ENCODE data around the gene SLC24A3.

Gene SLC24A3

DNA sequence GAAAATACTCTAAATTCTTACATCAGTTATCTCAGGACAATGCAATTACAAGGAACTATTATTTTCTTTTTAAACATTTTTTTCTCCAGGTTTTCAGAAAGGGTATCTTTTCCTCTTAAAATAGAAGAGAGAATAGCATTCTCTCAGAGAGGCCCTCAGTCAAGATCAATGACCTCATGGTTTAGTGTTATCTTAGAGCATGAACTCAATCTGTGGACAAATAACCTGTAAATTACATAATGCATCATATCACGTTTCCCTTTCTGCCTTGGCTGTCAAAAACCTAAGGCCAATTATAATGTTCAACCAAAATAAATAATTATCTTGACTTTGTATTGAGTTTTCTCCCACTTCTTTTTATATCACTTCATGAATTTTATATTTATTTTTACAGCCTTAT, 202.2 kb downstream of the SLC24A3 start:
- Histone ChIP-seq H3K27ac (ENCODE audit: low read depth, low read length) (no peak overlapping the region), H3K4me1 (ENCODE audit: insufficient read depth, low read length) (no peaks in the 10 kb centered on the region; the same call in 1 of the 2 replicates), H3K36me3 (ENCODE audit: insufficient read depth, low read length) (no peaks in the 10 kb centered on the region), H3K27me3 (ENCODE audit: insufficient read depth, low read length) (no peaks in the 10 kb centered on the region), H3K4me3 (ENCODE audit: low read length) (no peak overlapping the region), H3K9ac (ENCODE audit: low read depth, low read length) (no peak overlapping the region), H3K9me3 (ENCODE audit: insufficient read depth, low read depth, low read length) (no peaks in the 10 kb centered on the region)
- 89% methylated on average over 1 of the region's 1 CpG for WGBS

DNA sequence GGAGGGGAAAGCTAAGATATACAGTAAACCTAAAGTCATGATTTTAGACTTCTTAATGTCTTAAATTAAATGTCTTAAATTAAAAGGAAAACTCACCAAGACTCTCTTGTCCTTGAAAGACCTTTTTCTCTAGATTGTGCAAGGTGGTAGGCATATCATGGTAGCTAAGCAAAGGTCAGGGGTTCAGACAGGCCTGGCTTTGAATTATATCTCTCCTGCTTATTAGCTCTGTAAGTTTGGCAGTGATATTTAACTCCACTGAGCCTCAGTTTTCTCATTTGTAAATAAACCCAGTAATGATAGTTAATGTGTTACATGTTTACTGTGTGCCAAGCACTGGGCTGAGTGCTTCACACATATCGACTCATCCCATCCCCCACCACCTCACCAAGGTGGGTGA, 203.3 kb downstream of the SLC24A3 start:
- Histone ChIP-seq H3K9ac (ENCODE audit: low read depth, low read length) (no peak overlapping the region), H3K36me3 (ENCODE audit: insufficient read depth, low read length) (no peaks in the 10 kb centered on the region), H3K9me3 (ENCODE audit: insufficient read depth, low read depth, low read length) (no peaks in the 10 kb centered on the region), H3K27ac (ENCODE audit: low read depth, low read length) (no peak overlapping the region), H3K4me1 (ENCODE audit: insufficient read depth, low read length) (no peaks in the 10 kb centered on the region; the same call in 1 of the 2 replicates), H3K27me3 (ENCODE audit: insufficient read depth, low read length) (no peaks in the 10 kb centered on the region), H3K4me3 (ENCODE audit: low read length) (no peak overlapping the region)
- 100% methylated on average over 1 of the region's 1 CpG for WGBS

- H3K36me3 ChIP-seq (ENCODE audit: insufficient read depth, low read length), result no peaks in the 10 kb centered on the region
- no peaks in the 10 kb centered on the region for H3K9me3 ChIP-seq (ENCODE audit: insufficient read depth, low read depth, low read length)
- H3K27me3 ChIP-seq (ENCODE audit: insufficient read depth, low read length), result no peaks in the 10 kb centered on the region
- 91% methylated on average over 2 of the region's 2 CpGs for WGBS
- H3K27ac ChIP-seq (ENCODE audit: low read depth, low read length), result no peak overlapping the region
- no peak overlapping the region for H3K9ac ChIP-seq (ENCODE audit: low read depth, low read length)
- no peak overlapping the region for H3K4me3 ChIP-seq (ENCODE audit: low read length)
- H3K4me1 ChIP-seq (ENCODE audit: insufficient read depth, low read length), result no peaks in the 10 kb centered on the region; the same call in 1 of the 2 replicates
Observed at GRCh38 chr20:19416627-19417026, 204.2 kb downstream of the SLC24A3 start.

DNA sequence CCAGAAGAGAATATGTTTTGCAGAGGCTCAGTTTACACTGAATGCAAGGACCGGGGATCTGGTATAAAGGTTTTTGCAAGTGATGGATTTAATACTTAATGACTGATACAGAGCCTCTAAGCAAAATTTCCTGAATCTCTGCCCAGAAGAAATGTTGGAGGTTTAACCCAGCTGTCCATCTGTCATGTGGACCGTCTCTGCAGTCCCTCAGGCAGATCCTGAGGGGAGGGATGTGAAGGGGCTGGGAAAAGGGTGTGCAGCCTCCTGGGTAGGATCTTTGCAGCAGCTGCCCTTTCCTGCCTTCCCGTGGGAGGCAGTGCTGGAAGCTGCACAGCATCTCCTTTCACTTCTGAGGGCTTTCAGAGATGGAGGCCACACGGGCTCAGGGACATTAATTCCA, 207.0 kb downstream of the SLC24A3 start:
- Histone ChIP-seq H3K4me1 (ENCODE audit: insufficient read depth, low read length) (peaks cover 20% of the 10 kb centered on the region), H3K4me3 (ENCODE audit: low read length) (no peak overlapping the region), H3K36me3 (ENCODE audit: insufficient read depth, low read length) (no peaks in the 10 kb centered on the region), H3K27ac (ENCODE audit: low read depth, low read length) (no peak overlapping the region), H3K27me3 (ENCODE audit: insufficient read depth, low read length) (no peaks in the 10 kb centered on the region), H3K9me3 (ENCODE audit: insufficient read depth, low read depth, low read length) (no peaks in the 10 kb centered on the region), H3K9ac (ENCODE audit: low read depth, low read length) (no peak overlapping the region)
- 73% methylated on average over 4 of the region's 4 CpGs for whole genome bisulfite sequencing

GRCh38 chr20:19423097-19423899, 210.9 kb downstream of the SLC24A3 start:
- Histone ChIP-seq H3K4me3 (ENCODE audit: low read length) (no peak overlapping the region), H3K27ac (ENCODE audit: low read depth, low read length) (peak overlapping the region; percentile 63; the same call in 1 of the 2 replicates), H3K4me1 (ENCODE audit: insufficient read depth, low read length) (peaks cover 29% of the 10 kb centered on the region), H3K36me3 (ENCODE audit: insufficient read depth, low read length) (no peaks in the 10 kb centered on the region), H3K9me3 (ENCODE audit: insufficient read depth, low read depth, low read length) (no peaks in the 10 kb centered on the region), H3K9ac (ENCODE audit: low read depth, low read length) (peak overlapping the region; percentile 47), H3K27me3 (ENCODE audit: insufficient read depth, low read length) (no peaks in the 10 kb centered on the region)
- WGBS, result 39% methylated on average over 8 of the region's 9 CpGs

GRCh38 chr20:19423900-19424620, 211.6 kb downstream of the SLC24A3 start:
- no peaks in the 10 kb centered on the region for H3K36me3 ChIP-seq (ENCODE audit: insufficient read depth, low read length)
- no peak overlapping the region for H3K4me3 ChIP-seq (ENCODE audit: low read length)
- no peak overlapping the region for H3K9ac ChIP-seq (ENCODE audit: low read depth, low read length)
- H3K9me3 ChIP-seq (ENCODE audit: insufficient read depth, low read depth, low read length), result no peaks in the 10 kb centered on the region
- no peaks in the 10 kb centered on the region for H3K27me3 ChIP-seq (ENCODE audit: insufficient read depth, low read length)
- no peak overlapping the region for H3K27ac ChIP-seq (ENCODE audit: low read depth, low read length)
- H3K4me1 ChIP-seq (ENCODE audit: insufficient read depth, low read length), result peaks cover 29% of the 10 kb centered on the region
- WGBS, result 78% methylated on average over 8 of the region's 8 CpGs

GRCh38 chr20:19426356-19426755, 213.9 kb downstream of the SLC24A3 start:
- Histone ChIP-seq H3K36me3 (ENCODE audit: insufficient read depth, low read length) (no peaks in the 10 kb centered on the region), H3K9ac (ENCODE audit: low read depth, low read length) (no peak overlapping the region), H3K4me3 (ENCODE audit: low read length) (no peak overlapping the region), H3K27me3 (ENCODE audit: insufficient read depth, low read length) (no peaks in the 10 kb centered on the region), H3K4me1 (ENCODE audit: insufficient read depth, low read length) (peaks cover 29% of the 10 kb centered on the region), H3K27ac (ENCODE audit: low read depth, low read length) (no peak overlapping the region), H3K9me3 (ENCODE audit: insufficient read depth, low read depth, low read length) (no peaks in the 10 kb centered on the region)
- 92% methylated on average over 2 of the region's 3 CpGs for WGBS

GRCh38 chr20:19427480-19427879, 215.0 kb downstream of the SLC24A3 start:
- no peak overlapping the region for H3K27ac ChIP-seq (ENCODE audit: low read depth, low read length)
- H3K4me1 ChIP-seq (ENCODE audit: insufficient read depth, low read length), result peaks cover 28% of the 10 kb centered on the region
- no peak overlapping the region for H3K4me3 ChIP-seq (ENCODE audit: low read length)
- H3K9ac ChIP-seq (ENCODE audit: low read depth, low read length), result no peak overlapping the region
- H3K9me3 ChIP-seq (ENCODE audit: insufficient read depth, low read depth, low read length), result no peaks in the 10 kb centered on the region
- no peaks in the 10 kb centered on the region for H3K27me3 ChIP-seq (ENCODE audit: insufficient read depth, low read length)
- WGBS, result 84% methylated on average over 9 of the region's 9 CpGs
- no peaks in the 10 kb centered on the region for H3K36me3 ChIP-seq (ENCODE audit: insufficient read depth, low read length)

GRCh38 chr20:19427913-19428312, 215.5 kb downstream of the SLC24A3 start:
- Histone ChIP-seq H3K27ac (ENCODE audit: low read depth, low read length) (no peak overlapping the region), H3K4me1 (ENCODE audit: insufficient read depth, low read length) (peaks cover 23% of the 10 kb centered on the region), H3K27me3 (ENCODE audit: insufficient read depth, low read length) (no peaks in the 10 kb centered on the region), H3K4me3 (ENCODE audit: low read length) (no peak overlapping the region), H3K9me3 (ENCODE audit: insufficient read depth, low read depth, low read length) (no peaks in the 10 kb centered on the region), H3K9ac (ENCODE audit: low read depth, low read length) (no peak overlapping the region), H3K36me3 (ENCODE audit: insufficient read depth, low read length) (no peaks in the 10 kb centered on the region)
- 95% methylated on average over 7 of the region's 7 CpGs for WGBS

GRCh38 chr20:19428324-19428723, 215.9 kb downstream of the SLC24A3 start:
- H3K27ac ChIP-seq (ENCODE audit: low read depth, low read length), result no peak overlapping the region
- 96% methylated on average over 5 of the region's 5 CpGs for WGBS

GRCh38 chr20:19429538-19429937, 217.1 kb downstream of the SLC24A3 start:
- Histone ChIP-seq H3K27me3 (ENCODE audit: insufficient read depth, low read length) (no peaks in the 10 kb centered on the region), H3K4me1 (ENCODE audit: insufficient read depth, low read length) (peaks cover 13% of the 10 kb centered on the region), H3K27ac (ENCODE audit: low read depth, low read length) (no peak overlapping the region), H3K36me3 (ENCODE audit: insufficient read depth, low read length) (no peaks in the 10 kb centered on the region), H3K9me3 (ENCODE audit: insufficient read depth, low read depth, low read length) (no peaks in the 10 kb centered on the region), H3K9ac (ENCODE audit: low read depth, low read length) (no peak overlapping the region), H3K4me3 (ENCODE audit: low read length) (no peak overlapping the region)
- WGBS, result 94% methylated on average over 7 of the region's 7 CpGs

More at GRCh38 chr20:19428324-19428723, 215.9 kb downstream of the SLC24A3 start:
- H3K9ac ChIP-seq (ENCODE audit: low read depth, low read length), result no peak overlapping the region
- no peak overlapping the region for H3K4me3 ChIP-seq (ENCODE audit: low read length)
- H3K4me1 ChIP-seq (ENCODE audit: insufficient read depth, low read length), result peaks cover 19% of the 10 kb centered on the region
- H3K36me3 ChIP-seq (ENCODE audit: insufficient read depth, low read length), result no peaks in the 10 kb centered on the region
- H3K9me3 ChIP-seq (ENCODE audit: insufficient read depth, low read depth, low read length), result no peaks in the 10 kb centered on the region
- H3K27me3 ChIP-seq (ENCODE audit: insufficient read depth, low read length), result no peaks in the 10 kb centered on the region
